ENCODE results near the gene GNA14.

DNA sequence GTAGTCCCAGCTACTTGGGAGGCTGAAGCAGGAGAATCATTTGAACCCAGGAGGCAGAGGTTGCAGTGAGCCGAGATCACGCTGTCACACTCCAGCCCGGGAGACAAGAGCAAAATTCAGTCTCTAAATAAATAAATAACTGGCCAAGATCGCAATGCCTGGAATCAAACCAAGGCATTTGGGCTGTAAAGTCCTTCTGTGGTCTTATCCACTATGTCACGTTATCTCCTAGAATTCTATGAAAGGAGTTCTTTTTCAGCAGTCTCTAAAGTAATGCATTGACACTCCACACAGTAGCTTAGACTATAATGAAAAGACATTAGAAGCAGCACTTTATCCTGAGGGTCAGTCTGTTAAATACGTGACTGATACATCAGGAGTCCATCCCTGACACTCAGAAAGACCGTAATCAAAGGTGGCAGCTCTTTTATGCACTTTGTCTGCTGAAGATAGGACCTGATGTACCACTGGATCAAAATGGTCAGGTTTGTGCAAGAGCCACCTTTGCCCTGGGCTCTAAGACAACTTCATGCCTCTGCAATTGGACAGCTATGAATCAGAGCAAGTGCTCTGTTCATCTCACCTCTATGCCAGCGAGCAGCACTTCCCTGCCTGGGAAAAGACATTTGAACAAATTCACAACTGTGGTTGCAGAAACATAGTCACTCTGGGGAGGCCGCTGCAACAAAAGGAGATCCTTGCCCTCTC is 31.7 kb upstream of the GNA14 start:
- TF ChIP-seq, protein P1, sequence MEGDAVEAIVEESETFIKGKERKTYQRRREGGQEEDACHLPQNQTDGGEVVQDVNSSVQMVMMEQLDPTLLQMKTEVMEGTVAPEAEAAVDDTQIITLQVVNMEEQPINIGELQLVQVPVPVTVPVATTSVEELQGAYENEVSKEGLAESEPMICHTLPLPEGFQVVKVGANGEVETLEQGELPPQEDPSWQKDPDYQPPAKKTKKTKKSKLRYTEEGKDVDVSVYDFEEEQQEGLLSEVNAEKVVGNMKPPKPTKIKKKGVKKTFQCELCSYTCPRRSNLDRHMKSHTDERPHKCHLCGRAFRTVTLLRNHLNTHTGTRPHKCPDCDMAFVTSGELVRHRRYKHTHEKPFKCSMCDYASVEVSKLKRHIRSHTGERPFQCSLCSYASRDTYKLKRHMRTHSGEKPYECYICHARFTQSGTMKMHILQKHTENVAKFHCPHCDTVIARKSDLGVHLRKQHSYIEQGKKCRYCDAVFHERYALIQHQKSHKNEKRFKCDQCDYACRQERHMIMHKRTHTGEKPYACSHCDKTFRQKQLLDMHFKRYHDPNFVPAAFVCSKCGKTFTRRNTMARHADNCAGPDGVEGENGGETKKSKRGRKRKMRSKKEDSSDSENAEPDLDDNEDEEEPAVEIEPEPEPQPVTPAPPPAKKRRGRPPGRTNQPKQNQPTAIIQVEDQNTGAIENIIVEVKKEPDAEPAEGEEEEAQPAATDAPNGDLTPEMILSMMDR (IDR thresholded peaks at IDR 0.05) = no peak
- TF ChIP-seq POLR2A (IDR thresholded peaks at IDR 0.05) = no peak
